Heart right ventricle (tissue), 16 donors: Measurements from ENCODE around the gene LDLRAD2. TPM values are rescaled to one million over a fixed set of nuclear protein-coding genes. Genes with fewer than 3 reads are reported as not detected.

Experiments used
- ATAC-seq, 8 donors: fragments of 200-7000 bp; cut with Tn5 transposase; one replicate each; pipeline ENCODE4 v1.9.1; 2020; ENCODE audit warnings: mild to moderate bottlenecking in 8 of 8, moderate library complexity in 8 of 8, moderate number of reproducible peaks in 1 of 8
- DNase-seq, 2 donors: peaks; one replicate each; pipeline ENCODE4 v3.0.0-alpha.2; 2020
- H3K27ac ChIP-seq, 10 donors: fragments of 200-600 bp; sonication (generic) in 2 of 10; one replicate each; pipeline versions ENCODE4 v1.5.0 to v1.8.0; 2020 to 2022; ENCODE audit warnings: mild to moderate bottlenecking in 3 of 10
- H3K27me3 ChIP-seq, 7 donors: fragments of 200-600 bp; one replicate each; pipeline ENCODE4 v1.8.0; 2021 to 2022; ENCODE audit warnings: mild to moderate bottlenecking in 2 of 7
- H3K36me3 ChIP-seq, 9 donors: fragments of 200-600 bp; sonication (generic) in 1 of 9; one replicate each; pipeline versions ENCODE4 v1.5.0 to v1.8.0; 2020 to 2022; ENCODE audit warnings: mild to moderate bottlenecking in 2 of 9
- H3K4me1 ChIP-seq, 9 donors: fragments of 200-600 bp; sonication (generic) in 1 of 9; one replicate each; pipeline versions ENCODE4 v1.5.0 to v1.8.0; 2020 to 2022; ENCODE audit warnings: mild to moderate bottlenecking in 4 of 9
- H3K4me3 ChIP-seq, 10 donors: fragments of 200-600 bp; sonication (generic) in 2 of 10; one replicate each; pipeline versions ENCODE4 v1.5.0 to v1.8.0; 2020 to 2022; ENCODE audit warnings: mild to moderate bottlenecking in 7 of 10, moderate library complexity in 2 of 10
- H3K9me3 ChIP-seq, 11 donors: fragments of 200-600 bp in 10 of 11; sonication (generic) in 2 of 11; one replicate each; pipeline versions ENCODE4 v1.5.0 to v1.8.0; 2013 to 2022; ENCODE audit warnings: mild to moderate bottlenecking in 2 of 11, control low read depth in 1 of 11, moderate library complexity in 1 of 11
- WGBS, 2 donors: extraction: QIAGEN DNeasy Blood & Tissue Kit; methylation state at CpG; one replicate each; pipeline ENCODE4 v1.1.7; 2013; ENCODE audit warnings: inconsistent platforms in 1 of 2; 5-methylcytosine and 5-hydroxymethylcytosine counted together
- intact Hi-C, 10 donors: fragments of 100-400 bp; cut with DNase I; formaldehyde crosslinking; loops; one replicate each; pipeline versions ENCODE4 v1.11.1 to v1.14.2; 2022
- polyA plus RNA-seq, 2 donors: library from polyadenylated mRNA; stranded (reverse); fragments of 200-250 nt; gene quantifications; one replicate each; pipeline ENCODE4 v1.2.3, GENCODE V29; 2013
- total RNA-seq, 10 donors: library from RNA; stranded (reverse); fragmentation: NEBNext Ultra II Directional in 3 of 10; extraction: Animal tissue kit (Norgen Biotek cat#: 25700) in 3 of 10; gene quantifications; one replicate each; pipeline versions ENCODE4 v1.2.1 to v1.2.4, GENCODE V29; 2021 to 2023
- TF ChIP-seq, protein P1 (sequence below), 9 donors: fragments of 200-600 bp; sonication (generic) in 2 of 9; IDR thresholded peaks; one replicate each; pipeline versions ENCODE4 v1.5.0 to v1.8.0; 2021 to 2022; ENCODE audit warnings: antibody characterized with exemption in 9 of 9, mild to moderate bottlenecking in 5 of 9, moderate library complexity in 1 of 9
- donor health status: Arrhythmogenic right ventricular cardiomyopathy.
- donor health status: ischemic (EF 13 %, LVEDD 7.1; RV severe dilation, severe dysfunction).
- donor health status: healthy with polysubstance abuse.
- donor health status: DM: no; HTN: yes; CAD: no.
- donor health status: DM: no; HTN: no; CAD: no.
- donor health status: ischemic (EF 25% LVEDD 6.9; RV normal size, moderate dysfunction).
- donor health status: ischemic (EF 25% LVEDD 5.7; RV mildly dilated, moderate dysfunction).
- donor health status: healthy.
- donor health status: DM: yes; HTN: yes; CAD: no.
- donor health status: Ischemic cardiomyopathy.
- donor health status: ischemic (EF 35%, LVEDD 5.7; RV mildly dilated, moderate dysfunction).
- donor health status: nonischemic (EF 11% LVEDD 7.7; RV severe dilation, severe dysfunction).
- donor health status: DM: yes; HTN: yes; CAD: no.
- donor health status: PGD.
- donor health status: ischemic (EF 29% LVEDD 5.4; RV normal size, mild dysfunction).
- donor health status: nonischemic (EF 23%, LVEDD 6.1; RV moderate dilation, normal function).

LDLRAD2 gene
- total and polyA plus RNA-seq, 12 donors = 0.05 to 5.8 (median 1.7) TPM; not detected in 8

DNA sequence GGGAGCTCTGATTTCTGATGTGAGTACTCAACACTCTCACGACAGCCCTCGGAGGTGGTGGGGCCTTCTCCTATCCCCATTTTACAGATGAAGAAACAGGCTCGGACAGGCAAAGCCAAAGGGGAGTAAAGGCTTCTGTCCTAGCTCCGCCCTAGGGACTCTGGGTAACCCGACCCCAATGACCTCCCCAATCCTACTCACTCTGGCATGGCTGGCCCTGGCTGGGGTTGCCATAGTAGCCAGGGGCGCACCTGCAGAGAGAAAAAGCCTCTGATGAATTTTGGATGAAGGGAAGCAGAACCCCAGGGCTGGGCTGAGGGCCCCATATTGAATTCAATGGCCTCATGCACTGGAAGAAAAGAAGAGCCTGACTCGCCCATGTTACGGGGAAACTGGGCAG, 61.1 kb downstream of the LDLRAD2 start:
- Histone ChIP-seq H3K4me1 (peaks cover 6 to 44% (median 14%) of the 10 kb centered on the region in 9 donors), H3K4me3 (no peak overlapping the region), H3K27ac (peak overlapping the region in 1 of 10 donors; percentile 39), H3K27me3 (no peaks in the 10 kb centered on the region), H3K36me3 (peaks cover 11 to 100% (median 88%) of the 10 kb centered on the region in 9 donors), H3K9me3 (no peaks in the 10 kb centered on the region)
- WGBS, 2 donors = 90 to 91% methylated on average over 8 of the region's 8 CpGs
- TF ChIP-seq, protein P1, sequence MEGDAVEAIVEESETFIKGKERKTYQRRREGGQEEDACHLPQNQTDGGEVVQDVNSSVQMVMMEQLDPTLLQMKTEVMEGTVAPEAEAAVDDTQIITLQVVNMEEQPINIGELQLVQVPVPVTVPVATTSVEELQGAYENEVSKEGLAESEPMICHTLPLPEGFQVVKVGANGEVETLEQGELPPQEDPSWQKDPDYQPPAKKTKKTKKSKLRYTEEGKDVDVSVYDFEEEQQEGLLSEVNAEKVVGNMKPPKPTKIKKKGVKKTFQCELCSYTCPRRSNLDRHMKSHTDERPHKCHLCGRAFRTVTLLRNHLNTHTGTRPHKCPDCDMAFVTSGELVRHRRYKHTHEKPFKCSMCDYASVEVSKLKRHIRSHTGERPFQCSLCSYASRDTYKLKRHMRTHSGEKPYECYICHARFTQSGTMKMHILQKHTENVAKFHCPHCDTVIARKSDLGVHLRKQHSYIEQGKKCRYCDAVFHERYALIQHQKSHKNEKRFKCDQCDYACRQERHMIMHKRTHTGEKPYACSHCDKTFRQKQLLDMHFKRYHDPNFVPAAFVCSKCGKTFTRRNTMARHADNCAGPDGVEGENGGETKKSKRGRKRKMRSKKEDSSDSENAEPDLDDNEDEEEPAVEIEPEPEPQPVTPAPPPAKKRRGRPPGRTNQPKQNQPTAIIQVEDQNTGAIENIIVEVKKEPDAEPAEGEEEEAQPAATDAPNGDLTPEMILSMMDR (IDR thresholded peaks at IDR 0.05) = no peak
- intact Hi-C loops = loop anchor here in 2 of 10 donors (5.0 to 10.0 kb wide), 2 partner anchors 89 to 92 kb away; no protein-coding TSS in a partner anchor
- DNase-seq = no peak
- no peak for ATAC-seq

GRCh38 chr1:21873761-21874160, 61.7 kb downstream of the LDLRAD2 start:
- peaks cover 6 to 44% (median 14%) of the 10 kb centered on the region in 9 donors for H3K4me1 ChIP-seq
- H3K36me3 ChIP-seq = peaks cover 14 to 100% (median 88%) of the 10 kb centered on the region in 9 donors
- ATAC-seq (no peak), DNase-seq (no peak)
- H3K27me3 ChIP-seq = no peaks in the 10 kb centered on the region
- H3K4me3 ChIP-seq = no peak overlapping the region
- H3K27ac ChIP-seq = peak overlapping the region in 1 of 10 donors; percentile 39
- intact Hi-C loops = loop anchor here in 2 of 10 donors (5.0 to 10.0 kb wide), 2 partner anchors 89 to 91 kb away; no protein-coding TSS in a partner anchor
- TF ChIP-seq, protein P1 (IDR thresholded peaks at IDR 0.05) = no peak
- no peaks in the 10 kb centered on the region for H3K9me3 ChIP-seq
- WGBS, 2 donors = 90 to 93% methylated on average over 9 to 10 of the region's 10 CpGs

- DNase-seq = no peak
- H3K27ac ChIP-seq = peak overlapping the region in 1 of 10 donors; percentile 9
- no peaks in the 10 kb centered on the region for H3K9me3 ChIP-seq
- H3K27me3 ChIP-seq = no peaks in the 10 kb centered on the region
- H3K4me1 ChIP-seq = peaks cover 6 to 42% (median 14%) of the 10 kb centered on the region in 9 donors
- TF ChIP-seq, protein P1 (IDR thresholded peaks at IDR 0.05) = no peak
- ATAC-seq = no peak
- 88 to 89% methylated on average over 16 of the region's 16 CpGs for WGBS, 2 donors
- peaks cover 14 to 100% (median 89%) of the 10 kb centered on the region in 9 donors for H3K36me3 ChIP-seq
- intact Hi-C loops = loop anchor here in 2 of 10 donors (5.0 to 10.0 kb wide), 2 partner anchors 88 to 90 kb away; no protein-coding TSS in a partner anchor
- no peak overlapping the region for H3K4me3 ChIP-seq
These were observed 62.3 kb downstream of the LDLRAD2 start for GRCh38 chr1:21874328-21874727.

Other genes starting within 250 kb of the LDLRAD2 start
- gene RAP1GAP, start 142.9 kb upstream of the LDLRAD2 start, total RNA-seq = 1 to 10 TPM; 2.3 to 5.6 (median 4.0) TPM
- gene RAP1GAP, start 142.9 kb upstream of the LDLRAD2 start, polyA plus RNA-seq = 1 to 10 TPM in 1 of 2 donors, under 1 TPM in 1; 0.42 to 5.9 TPM
- 10 to 100 TPM; 33.0 to 45.0 (median 37.0) TPM for gene USP48, start 29.1 kb upstream of the LDLRAD2 start, total RNA-seq
- 10 to 100 TPM; 13.8 to 24.1 TPM for gene USP48, start 29.1 kb upstream of the LDLRAD2 start, polyA plus RNA-seq
- gene HSPG2, start 125.0 kb downstream of the LDLRAD2 start, total RNA-seq = 100 to 1,000 TPM; 249 to 508 (median 320) TPM
- gene HSPG2, start 125.0 kb downstream of the LDLRAD2 start, polyA plus RNA-seq = 100 to 1,000 TPM; 221 to 276 TPM
- gene CELA3B, start 164.8 kb downstream of the LDLRAD2 start, total RNA-seq = 1 to 10 TPM in 7 of 10 donors, not detected in 3; 1.1 to 2.5 (median 1.3) TPM
- under 1 TPM in 1 of 2 donors, not detected in 1; 0.13 TPM for gene CELA3B, start 164.8 kb downstream of the LDLRAD2 start, polyA plus RNA-seq
- 1 to 10 TPM in 7 of 10 donors, not detected in 3; 2.9 to 4.6 (median 3.8) TPM for gene CELA3A, start 189.4 kb downstream of the LDLRAD2 start, total RNA-seq
- under 1 TPM in 1 of 2 donors, not detected in 1; 0.58 TPM for gene CELA3A, start 189.4 kb downstream of the LDLRAD2 start, polyA plus RNA-seq
- 100 to 1,000 TPM; 139 to 259 (median 174) TPM for gene CDC42, start 240.4 kb downstream of the LDLRAD2 start, total RNA-seq
- 100 to 1,000 TPM in 1 of 2 donors, 10 to 100 TPM in 1; 68.7 to 137 TPM for gene CDC42, start 240.4 kb downstream of the LDLRAD2 start, polyA plus RNA-seq